HL-60 (cell line): Measurements from ENCODE around the gene ZNF570.

Experiments used
- DNase-seq, 2 experiments: peaks; one replicate each; pipeline ENCODE4 v3.0.0-alpha.2; 2010 to 2020; ENCODE audit warnings: low read depth in 1 of 2, low spot score in 1 of 2
- H3K27ac ChIP-seq: fragments of 250-450 bp; sonication (Bioruptor Pico); replicated peaks from 2 replicates; pipeline ENCODE4 v1.5.1; 2020; ENCODE audit warnings: mild to moderate bottlenecking, moderate library complexity
- H3K27me3 ChIP-seq: fragments of 250-450 bp; sonication (Bioruptor Pico); 2 replicates; pipeline ENCODE4 v1.5.1; 2021; ENCODE audit warnings: mild to moderate bottlenecking, moderate library complexity; ENCODE audit not compliant: insufficient read depth, poor library complexity, severe bottlenecking
- H3K4me3 ChIP-seq: replicated peaks from 2 replicates; pipeline ENCODE4 v1.5.1; 2011; ENCODE audit warnings: mild to moderate bottlenecking, control low read depth, low read length; ENCODE audit not compliant: insufficient read depth
- CTCF ChIP-seq: IDR thresholded peaks from one replicate; pipeline ENCODE4 v1.5.1; 2011; ENCODE audit warnings: low read length, control low read depth, inconsistent platforms; ENCODE audit not compliant: insufficient read depth
- GABPA ChIP-seq: IDR thresholded peaks from 2 replicates; pipeline ENCODE4 v1.6.1; 2012; ENCODE audit warnings: low read depth
- POLR2AphosphoS5 ChIP-seq: IDR thresholded peaks from 2 replicates; pipeline ENCODE4 v1.6.1; 2012; ENCODE audit warnings: low read depth
- SPI1 ChIP-seq: IDR thresholded peaks from 2 replicates; pipeline ENCODE4 v1.6.1; 2012; ENCODE audit warnings: low read depth, mild to moderate bottlenecking, borderline replicate concordance
- TF ChIP-seq, protein P1 (sequence below): IDR thresholded peaks from 2 replicates; pipeline ENCODE4 v1.6.1; 2012; ENCODE audit warnings: low read depth; ENCODE audit not compliant: insufficient replicate concordance

Gene ZNF570

DNA sequence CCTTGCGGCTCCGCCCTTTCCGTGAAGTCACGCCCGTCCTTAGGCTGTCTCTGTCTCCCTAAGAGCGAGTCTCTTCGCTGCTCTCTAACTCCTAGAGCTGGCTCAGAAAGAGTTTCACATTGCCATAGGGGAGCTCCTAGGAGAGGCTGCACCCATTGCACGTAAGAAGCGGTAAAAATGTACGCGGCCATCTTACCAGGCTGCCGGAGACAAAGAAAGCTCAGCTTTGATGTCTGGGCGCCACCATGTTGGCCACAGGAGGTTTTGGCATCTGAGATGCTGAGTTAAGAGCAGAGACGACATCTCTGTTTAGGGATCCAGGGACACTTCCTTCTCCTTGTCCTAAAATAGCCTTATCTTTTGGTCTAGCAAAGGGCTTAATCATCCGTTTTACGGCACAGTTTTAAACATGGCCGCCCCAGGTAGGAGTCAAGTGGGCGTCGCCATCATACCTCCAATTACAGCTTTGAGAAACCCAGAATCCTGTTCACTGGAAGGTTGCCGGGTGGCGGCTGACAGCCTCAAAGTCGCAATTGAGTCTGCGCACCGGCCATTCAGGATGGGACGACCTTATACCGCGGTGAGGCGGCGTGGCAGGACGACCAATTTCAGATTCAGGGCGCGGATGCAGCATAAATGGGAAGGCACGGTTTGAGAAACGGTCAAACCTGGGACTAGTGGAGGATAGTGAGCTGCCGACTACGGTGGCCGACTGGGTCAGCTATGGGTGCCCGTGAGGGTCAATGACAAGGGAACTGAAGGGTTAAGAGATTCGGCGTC is 37.4 kb downstream of the ZNF570 start, which contains the start of gene ZNF793:
TSS of gene ZNF793 (plus strand) at position 553 of the 780 bp plus-strand sequence. CDS start 16,501 bp downstream, outside the sequence.
- Histone ChIP-seq H3K27me3 (no peaks in the 10 kb centered on the region), H3K27ac (peak within 1 kb of the TSS; percentile 79), H3K4me3 (peak within 1 kb of the TSS; percentile 45)
- DNase-seq, result peak; percentile 51 to 74
- TF ChIP-seq CTCF (no peak), GABPA (no peak), POLR2AphosphoS5 (peak; percentile 63), SPI1 (no peak)
- TF ChIP-seq, protein P1, sequence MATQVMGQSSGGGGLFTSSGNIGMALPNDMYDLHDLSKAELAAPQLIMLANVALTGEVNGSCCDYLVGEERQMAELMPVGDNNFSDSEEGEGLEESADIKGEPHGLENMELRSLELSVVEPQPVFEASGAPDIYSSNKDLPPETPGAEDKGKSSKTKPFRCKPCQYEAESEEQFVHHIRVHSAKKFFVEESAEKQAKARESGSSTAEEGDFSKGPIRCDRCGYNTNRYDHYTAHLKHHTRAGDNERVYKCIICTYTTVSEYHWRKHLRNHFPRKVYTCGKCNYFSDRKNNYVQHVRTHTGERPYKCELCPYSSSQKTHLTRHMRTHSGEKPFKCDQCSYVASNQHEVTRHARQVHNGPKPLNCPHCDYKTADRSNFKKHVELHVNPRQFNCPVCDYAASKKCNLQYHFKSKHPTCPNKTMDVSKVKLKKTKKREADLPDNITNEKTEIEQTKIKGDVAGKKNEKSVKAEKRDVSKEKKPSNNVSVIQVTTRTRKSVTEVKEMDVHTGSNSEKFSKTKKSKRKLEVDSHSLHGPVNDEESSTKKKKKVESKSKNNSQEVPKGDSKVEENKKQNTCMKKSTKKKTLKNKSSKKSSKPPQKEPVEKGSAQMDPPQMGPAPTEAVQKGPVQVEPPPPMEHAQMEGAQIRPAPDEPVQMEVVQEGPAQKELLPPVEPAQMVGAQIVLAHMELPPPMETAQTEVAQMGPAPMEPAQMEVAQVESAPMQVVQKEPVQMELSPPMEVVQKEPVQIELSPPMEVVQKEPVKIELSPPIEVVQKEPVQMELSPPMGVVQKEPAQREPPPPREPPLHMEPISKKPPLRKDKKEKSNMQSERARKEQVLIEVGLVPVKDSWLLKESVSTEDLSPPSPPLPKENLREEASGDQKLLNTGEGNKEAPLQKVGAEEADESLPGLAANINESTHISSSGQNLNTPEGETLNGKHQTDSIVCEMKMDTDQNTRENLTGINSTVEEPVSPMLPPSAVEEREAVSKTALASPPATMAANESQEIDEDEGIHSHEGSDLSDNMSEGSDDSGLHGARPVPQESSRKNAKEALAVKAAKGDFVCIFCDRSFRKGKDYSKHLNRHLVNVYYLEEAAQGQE, result peak; percentile 48

- no peak for DNase-seq
- no peaks in the 10 kb centered on the region for H3K27me3 ChIP-seq
- TF ChIP-seq CTCF, result no peak
- peak overlapping the region; percentile 79 for H3K27ac ChIP-seq
- peak overlapping the region; percentile 45 for H3K4me3 ChIP-seq
Measured at GRCh38 chr19:37507167-37507464, 38.0 kb downstream of the ZNF570 start.

DNA sequence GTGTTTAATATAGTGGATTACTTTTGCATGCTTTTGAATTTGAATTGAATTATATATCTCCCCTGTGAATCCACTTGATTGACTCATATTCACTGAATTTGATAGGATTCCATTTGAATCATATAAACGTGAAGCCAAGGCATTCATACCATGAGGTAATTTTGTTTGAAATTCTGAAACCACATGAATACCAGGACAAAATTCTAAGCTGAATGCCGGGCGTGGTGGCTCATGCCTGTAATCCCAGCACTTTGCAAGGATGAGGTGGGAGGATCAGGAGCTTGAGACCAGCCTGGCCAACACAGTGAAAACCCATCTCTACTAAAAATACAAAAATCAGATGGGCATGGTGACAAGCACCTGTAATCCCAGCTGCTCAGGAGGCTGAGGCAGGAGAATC is 42.0 kb downstream of the ZNF570 start:
- no peak for DNase-seq
- H3K27me3 ChIP-seq, result no peaks in the 10 kb centered on the region
- no peak overlapping the region for H3K4me3 ChIP-seq
- H3K27ac ChIP-seq, result no peak overlapping the region
- TF ChIP-seq SPI1, result no peak
- no peak for TF ChIP-seq CTCF
- no peak for TF ChIP-seq POLR2AphosphoS5
- TF ChIP-seq, protein P1, result no peak
- no peak for TF ChIP-seq GABPA

DNA sequence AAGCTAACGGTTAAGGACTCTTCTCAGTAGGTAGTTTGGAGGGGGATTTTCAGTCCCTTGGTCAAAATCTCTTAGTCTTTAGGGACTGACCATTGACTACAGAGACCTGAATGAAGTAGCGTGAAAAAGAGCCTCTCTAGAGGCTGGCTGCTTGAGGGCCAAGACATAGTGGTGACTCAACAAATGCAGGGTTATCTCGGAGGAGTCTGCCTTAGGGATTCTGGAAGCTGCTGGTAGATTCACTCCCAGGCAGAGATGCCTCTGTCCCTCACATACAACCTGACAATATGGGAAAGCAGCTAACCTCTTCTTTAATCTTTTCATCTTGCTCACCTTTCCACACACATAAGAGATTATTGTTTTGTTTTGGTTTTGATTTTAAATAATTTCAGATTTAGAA is 42.7 kb downstream of the ZNF570 start:
- H3K27ac ChIP-seq, result no peak overlapping the region
- no peak for TF ChIP-seq CTCF
- no peak for TF ChIP-seq SPI1
- no peak for TF ChIP-seq POLR2AphosphoS5
- TF ChIP-seq GABPA, result no peak
- TF ChIP-seq, protein P1, result no peak
- no peak for DNase-seq
- no peaks in the 10 kb centered on the region for H3K27me3 ChIP-seq
- no peak overlapping the region for H3K4me3 ChIP-seq
